HG03558 (cell line): ENCODE measurements around the gene SARDH.

Source experiments
- ATAC-seq: cut with Tn5 transposase; IDR thresholded peaks from one replicate; pipeline ENCODE4 v1.9.1; 2021; ENCODE audit warnings: moderate number of reproducible peaks; ENCODE audit not compliant: unreplicated experiment; ENCODE audit errors: extremely low read depth

SARDH gene

DNA sequence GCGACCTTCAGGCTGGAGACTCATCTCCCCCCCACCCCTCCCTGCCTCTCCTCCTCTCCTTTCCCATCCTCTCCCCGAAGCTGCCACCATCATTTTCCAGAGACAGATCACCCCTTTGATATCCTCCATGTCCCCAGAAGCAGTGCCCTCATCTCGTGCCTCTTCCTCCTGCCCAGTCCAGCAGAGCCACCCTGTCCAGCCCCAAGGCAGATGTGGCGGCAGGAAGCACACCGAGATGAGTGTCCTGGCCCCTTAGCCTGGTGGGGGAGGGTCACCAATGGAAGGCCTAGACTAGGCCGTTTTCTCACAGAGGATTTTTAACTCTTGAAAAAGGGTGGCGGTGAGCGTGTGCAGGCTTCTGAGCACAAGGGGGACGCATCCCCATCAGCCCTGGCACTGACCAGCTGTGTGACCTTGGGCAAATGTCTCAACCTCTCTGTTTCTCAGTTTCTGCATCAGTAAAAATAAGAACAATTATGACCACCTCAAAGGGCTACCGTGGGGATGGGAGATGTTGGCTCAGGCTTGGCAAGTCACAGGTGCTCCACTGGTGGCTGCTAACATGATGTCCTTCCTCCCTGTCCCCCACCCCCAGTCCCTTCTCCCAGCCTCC lies 48.9 kb downstream of the SARDH start:
- no peak for ATAC-seq

DNA sequence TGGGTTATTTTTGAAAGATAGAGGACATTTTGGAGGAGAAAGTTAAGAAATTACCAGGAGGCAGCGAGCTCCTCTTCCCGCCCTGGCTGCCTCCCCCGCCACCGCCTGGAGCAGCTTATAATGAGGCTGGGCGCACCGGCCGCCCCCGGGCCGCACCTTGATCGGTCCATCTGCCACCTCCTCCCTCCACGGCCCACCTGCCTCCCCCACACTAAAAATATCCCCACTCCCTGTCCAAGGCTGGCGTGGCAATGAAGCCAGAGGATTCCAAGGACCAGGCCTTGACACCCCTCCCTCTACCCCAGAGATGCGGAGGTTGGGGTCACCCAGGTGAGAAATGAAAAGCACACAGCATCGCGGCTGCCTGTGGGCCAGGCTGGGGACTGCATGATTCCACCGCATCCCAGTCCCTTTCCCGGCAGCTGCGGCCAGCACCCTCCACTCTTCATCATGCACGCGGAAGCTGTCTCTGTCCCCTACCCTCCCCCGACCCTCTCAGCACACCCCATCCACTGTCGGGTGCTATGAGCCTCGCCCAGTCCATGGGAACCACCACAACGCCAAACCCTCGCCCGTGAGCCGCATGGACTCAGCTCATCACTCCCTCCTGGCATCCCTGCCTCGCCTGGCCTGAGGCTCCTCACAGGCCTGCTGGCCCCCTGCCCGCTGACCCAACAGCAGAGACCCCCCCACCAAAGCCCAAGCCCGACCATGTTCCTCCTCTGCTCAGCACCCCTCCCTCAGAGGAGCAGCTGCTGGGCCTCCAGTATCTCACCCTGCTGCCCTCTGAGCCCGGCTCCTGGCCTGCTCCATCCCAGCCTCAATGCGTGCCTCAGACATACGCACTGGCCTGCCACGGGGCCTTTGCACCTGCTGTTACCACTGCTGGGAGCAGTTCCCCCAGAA lies 50.0 kb downstream of the SARDH start:
- ATAC-seq, result no peak

DNA sequence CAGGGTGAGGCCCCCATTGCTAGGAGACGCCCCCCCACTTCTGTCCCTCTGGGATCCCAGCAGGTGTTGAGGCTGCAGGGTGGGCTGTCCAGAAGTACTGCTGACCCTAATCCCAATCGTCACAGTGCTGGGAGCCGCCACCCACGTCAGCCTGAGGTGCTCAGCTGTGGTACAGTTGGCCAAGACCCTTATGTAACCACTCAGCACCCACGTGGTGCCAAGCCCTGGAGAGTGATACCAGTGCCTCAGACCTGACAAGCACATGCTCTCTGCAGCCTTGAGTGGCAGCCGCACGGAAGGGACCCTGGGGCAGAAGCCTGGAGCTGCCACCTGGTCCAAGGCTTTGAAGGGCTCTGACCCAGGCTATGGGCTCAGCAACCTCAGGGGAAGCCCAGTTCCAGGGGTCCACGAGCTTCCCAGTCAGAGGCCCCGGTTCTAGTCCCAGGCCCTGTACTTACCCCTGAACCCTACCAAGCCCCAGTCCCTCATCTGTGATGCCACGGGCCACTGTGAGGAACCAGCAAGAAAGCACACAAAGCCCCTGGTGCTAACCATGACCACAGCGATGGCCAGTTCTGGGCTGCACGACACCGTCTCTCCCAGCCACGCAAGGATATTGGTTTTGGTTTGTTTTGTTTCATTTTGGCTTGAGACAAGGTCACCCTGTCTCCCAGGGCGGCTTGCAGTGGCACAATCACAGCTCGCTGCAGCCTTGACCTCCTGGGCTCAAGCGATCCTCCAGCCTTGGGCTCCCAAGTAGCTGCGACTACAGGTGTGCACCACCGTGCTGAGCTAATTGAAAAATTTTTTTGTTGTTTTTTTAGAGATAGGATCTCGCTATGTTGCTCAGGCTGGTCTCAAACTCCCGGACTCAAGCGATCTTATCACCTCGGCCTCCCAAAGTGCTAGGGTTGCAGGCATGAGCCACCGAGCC lies 51.2 kb downstream of the SARDH start:
- ATAC-seq, result no peak

GRCh38 chr9:133685653-133686609 lies 52.2 kb downstream of the SARDH start:
- no peak for ATAC-seq

- ATAC-seq, result no peak
Measured at GRCh38 chr9:133684936-133685361, 53.2 kb downstream of the SARDH start.

DNA sequence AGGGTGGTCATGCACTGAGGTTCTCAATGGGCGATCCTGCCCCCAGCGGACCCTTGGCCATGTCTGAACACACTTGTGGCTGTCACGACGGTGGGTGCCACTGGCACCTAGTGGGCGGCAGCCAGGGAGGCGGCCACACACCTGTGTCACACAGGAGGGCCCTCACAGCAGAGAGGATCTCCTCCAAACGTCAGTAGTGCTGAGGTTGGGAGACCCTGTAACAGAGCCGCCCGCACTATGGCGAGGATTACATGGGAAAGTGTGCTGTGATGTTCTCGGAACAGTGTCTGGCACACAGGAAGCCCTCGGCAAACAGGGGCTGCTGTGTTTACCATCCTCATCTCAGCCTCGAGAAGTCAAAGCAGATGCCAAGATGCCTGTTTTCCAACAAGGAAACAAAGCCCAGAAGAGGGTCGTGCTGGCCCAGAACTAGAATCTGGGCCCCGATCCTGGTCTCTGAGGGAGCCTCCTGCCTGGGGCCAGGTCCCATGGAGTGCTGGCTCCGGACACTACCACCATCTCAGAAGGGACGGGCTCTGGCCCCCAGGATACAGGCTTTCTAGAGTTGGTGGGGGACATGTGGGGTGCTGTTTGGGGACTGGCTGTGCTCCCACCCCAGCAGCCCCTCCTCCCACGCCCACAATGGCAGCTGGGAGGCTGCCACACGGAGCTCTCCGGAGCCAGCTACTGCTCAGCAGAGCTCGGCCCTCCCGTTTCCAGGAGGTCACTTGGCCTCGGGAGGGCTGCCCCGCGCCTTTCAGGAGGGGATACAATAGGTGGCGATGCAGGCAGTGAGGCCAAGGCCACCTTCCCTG lies 53.8 kb downstream of the SARDH start:
- ATAC-seq, result no peak

DNA sequence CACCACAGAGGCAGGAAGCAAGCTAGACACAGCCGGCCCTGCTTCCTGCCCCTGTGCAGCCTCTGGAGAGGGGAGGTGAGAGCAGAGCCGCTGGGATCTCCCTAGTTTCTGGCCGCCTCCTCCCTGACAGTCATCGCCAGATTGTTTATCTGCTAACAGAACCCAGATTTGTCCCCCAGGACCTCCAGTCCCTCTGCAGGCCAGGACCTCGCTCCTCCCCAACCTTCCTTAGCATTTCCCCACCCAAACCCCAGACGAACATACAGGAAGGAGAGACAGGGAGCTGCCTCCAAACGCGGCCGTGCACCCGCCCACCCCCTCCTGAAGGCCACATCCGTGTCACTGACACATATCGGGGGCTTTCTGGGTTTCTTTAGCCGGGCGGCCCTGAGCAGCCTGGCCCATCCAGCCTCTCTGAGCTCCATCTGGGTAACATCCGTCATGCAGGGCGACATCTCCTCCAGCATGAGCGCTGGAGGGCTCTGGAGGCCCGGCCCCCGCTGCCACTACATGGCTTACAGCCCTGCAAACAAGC lies 54.5 kb downstream of the SARDH start:
- no peak for ATAC-seq

GRCh38 chr9:133682818-133683585 lies 55.1 kb downstream of the SARDH start:
- ATAC-seq, result no peak

DNA sequence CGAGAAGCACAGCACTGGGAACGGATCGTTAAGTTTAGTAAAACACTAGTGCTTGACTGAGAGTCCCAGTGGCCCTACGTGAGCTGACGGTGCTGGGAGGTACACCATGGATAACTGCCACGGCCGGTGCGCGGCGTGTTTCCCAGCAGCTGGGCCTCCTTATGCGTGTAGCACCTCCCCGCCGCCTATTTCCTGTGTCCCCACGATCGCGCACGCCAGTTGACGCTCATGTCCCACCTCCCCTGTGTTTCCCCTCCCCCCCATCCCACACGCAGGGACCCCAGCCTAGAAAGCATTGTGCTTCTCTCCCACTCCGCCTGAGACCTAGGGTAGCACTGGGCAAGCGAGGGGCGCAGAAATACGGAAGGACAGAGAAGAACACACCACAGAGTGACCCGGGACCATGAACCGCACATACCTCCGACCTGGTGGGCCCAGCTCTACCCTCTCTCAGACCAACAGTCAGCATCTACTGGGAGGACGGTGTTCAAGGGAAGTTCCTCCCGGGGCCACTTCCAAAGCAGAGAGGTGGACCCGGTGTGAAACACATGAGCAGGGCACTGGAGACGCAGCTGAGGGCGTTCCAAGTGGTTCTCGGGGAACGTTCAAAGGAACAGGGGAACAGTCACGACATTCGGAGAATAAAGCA lies 56.4 kb downstream of the SARDH start:
- ATAC-seq, result no peak

DNA sequence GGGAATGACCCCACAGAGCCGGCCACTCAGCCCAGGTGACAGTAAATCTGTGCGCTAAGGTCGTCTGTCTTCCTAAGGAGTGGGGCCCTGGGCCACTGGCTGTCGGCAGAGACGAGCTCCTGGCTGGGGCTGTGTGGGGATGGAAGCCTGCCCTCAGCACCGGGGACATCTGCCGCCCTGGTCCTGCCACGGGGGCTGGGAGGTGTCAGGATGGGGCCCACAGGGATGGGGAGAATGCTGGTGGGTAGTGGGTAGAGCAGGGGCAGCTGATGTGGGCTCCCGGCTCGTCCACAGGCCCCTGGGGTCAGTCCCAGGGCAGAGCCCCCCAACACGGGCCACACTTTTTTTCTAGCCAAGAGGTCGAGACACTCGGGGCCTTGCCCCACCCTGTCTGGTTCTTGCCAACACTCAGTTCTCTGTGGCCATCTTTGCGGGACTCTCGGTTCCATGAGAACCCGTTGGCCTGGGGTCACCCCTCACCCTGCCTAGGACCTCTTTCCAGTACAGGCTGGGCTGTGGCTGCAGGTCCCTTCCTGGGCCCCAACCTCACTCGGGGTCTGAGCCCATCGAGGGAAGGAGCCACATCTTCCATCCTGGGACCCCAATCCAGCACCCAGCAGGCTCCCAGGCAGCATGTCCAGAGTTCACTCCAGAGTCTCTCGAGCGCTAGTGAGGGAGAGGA lies 57.0 kb downstream of the SARDH start:
- no peak for ATAC-seq

DNA sequence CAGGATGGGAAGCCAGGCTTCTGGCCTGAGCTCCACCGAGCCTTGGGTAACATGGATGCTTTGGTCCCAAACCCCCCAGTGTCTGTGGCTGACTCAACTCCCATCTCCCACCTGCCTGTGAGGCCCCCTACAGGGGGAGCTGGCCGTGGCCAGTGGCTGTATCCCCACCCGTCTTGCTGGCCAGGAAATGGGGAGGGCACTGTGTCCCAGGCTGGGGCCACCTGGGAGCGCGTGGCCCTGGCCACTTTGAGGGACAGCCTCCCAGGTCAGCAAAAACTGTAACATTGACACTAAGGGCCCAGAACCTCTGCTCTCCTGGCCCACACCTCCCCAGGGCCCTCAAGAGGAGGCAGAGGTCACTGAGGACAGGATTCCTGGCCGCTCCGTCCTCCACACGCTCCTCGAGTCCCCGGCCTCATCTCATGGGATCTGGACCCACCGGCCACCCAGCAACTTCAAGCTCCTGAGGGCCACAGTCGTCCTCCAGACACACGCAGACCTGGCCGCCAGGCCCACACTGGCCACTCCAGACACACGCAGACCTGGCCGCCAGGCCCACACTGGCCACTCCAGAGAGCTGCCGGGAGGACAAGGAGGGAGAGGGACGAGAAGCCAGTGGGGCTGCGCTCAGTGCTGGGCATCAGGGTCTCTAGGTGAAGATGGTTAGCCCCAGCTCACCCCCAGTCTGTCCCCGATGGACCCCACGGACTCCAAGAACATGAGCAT lies 57.7 kb downstream of the SARDH start:
- no peak for ATAC-seq

GRCh38 chr9:133679466-133680061 lies 58.6 kb downstream of the SARDH start:
- ATAC-seq, result no peak

DNA sequence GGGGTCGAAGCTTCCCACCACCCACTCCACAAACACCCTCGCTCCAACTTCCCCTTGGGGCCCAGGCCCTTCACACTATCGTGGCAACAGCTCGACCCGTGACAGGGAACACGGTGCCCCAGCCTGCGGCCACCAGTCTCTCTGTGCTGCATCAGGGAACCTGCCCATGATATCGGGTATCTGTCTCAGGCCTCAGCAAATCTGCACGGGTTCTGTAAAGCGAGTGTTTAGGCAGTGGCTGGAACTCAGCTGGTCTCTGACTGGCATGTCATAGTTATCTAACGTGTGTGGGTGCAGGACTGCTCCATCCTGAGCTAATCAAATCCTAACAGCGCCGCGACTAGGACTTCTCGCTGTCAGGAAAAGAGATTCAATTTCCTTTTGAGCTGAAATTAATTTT lies 59.1 kb downstream of the SARDH start:
- no peak for ATAC-seq

DNA sequence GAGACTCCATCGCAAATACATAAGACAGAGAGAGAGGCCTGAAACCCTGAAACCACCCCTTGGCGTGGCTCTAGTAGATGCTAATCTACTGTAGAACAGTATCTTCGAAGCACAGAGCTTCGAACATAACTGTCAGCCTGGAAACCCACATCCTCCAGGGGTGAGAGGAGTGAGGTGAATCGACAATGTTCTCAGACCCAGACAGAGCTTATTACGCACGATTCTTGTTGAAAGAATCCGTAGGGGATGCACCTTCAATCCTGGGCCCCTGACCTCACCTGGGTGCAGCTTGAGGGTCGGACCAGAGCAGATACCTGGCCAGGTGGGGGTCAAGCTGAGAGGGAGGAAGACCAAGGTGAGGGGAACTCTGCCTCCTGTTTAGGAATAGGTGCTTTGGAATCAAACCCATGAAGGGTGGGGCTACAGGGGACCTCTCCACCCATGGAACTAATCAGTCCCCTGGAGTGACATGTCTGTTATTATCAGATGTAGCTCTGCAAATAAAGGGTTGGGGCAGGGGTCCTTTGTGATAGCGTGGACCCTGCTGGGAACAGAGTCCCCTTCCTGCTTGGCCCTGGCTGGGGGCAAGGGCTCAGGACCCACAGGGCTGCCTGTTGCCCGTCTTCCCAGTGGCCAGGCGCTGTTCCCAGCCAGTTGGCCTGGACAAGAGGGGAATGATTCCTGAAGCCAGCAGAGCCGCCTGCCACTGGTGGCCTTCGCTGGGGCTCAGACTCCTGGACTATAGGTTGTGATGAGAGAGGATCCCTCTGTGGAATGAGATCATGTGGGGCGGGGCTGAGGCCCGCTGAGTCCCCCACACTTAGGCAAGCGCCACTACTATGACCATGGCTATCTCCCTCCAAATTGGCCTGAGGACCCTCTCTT lies 60.8 kb downstream of the SARDH start:
- no peak for ATAC-seq

- ATAC-seq, result no peak
Measured at GRCh38 chr9:133676450-133676849, 61.7 kb downstream of the SARDH start.
